HG02678 (cell line): ENCODE results near the gene FURIN.
A peak's percentile ranks its signal among the peaks of the same experiment; 100 is the strongest.
"Not testable (repeated sequence)": the region's sequence is repeated elsewhere in the genome, so short reads cannot be mapped to it uniquely, and the experiment has no call there.

ENCODE experiments used
- ATAC-seq: cut with Tn5 transposase; IDR thresholded peaks from one replicate; pipeline ENCODE4 v1.9.1; 2021; ENCODE audit warnings: mild to moderate bottlenecking, moderate library complexity; ENCODE audit not compliant: unreplicated experiment

Gene FURIN

GRCh38 chr15:90901175-90902039, 33.0 kb downstream of the FURIN start:
- no peak for ATAC-seq

GRCh38 chr15:90902040-90902839, 33.9 kb downstream of the FURIN start:
- peak; percentile 75 for ATAC-seq

- peak; percentile 53 for ATAC-seq
These were observed 34.7 kb downstream of the FURIN start, which contains the start of gene MAN2A2 for GRCh38 chr15:90902840-90903732. TSS of gene MAN2A2 (plus strand) at chr15:90903302. CDS start at chr15:90904208, 906 bp downstream.

GRCh38 chr15:90903733-90904536, 35.5 kb downstream of the FURIN start:
- ATAC-seq = no peak

DNA sequence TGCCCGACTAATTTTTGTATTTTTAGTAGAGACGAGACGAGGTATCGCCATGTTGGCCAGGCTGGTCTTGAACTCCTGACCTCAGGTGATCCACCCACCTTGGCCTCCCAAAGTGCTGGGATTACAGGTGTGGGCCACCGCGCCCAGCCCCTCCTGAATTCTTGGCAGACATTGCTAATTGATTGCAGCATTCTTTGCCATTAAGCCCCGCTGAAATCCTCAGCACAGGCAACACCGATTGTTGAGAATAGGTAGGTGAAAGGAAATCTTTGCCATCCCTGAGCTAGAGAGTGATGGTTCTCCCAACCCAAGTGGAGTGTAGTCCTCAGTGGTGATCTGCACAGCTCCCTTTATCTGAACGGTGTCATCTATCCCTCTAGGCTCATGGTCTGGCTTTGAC, 36.4 kb downstream of the FURIN start:
- no peak for ATAC-seq

DNA sequence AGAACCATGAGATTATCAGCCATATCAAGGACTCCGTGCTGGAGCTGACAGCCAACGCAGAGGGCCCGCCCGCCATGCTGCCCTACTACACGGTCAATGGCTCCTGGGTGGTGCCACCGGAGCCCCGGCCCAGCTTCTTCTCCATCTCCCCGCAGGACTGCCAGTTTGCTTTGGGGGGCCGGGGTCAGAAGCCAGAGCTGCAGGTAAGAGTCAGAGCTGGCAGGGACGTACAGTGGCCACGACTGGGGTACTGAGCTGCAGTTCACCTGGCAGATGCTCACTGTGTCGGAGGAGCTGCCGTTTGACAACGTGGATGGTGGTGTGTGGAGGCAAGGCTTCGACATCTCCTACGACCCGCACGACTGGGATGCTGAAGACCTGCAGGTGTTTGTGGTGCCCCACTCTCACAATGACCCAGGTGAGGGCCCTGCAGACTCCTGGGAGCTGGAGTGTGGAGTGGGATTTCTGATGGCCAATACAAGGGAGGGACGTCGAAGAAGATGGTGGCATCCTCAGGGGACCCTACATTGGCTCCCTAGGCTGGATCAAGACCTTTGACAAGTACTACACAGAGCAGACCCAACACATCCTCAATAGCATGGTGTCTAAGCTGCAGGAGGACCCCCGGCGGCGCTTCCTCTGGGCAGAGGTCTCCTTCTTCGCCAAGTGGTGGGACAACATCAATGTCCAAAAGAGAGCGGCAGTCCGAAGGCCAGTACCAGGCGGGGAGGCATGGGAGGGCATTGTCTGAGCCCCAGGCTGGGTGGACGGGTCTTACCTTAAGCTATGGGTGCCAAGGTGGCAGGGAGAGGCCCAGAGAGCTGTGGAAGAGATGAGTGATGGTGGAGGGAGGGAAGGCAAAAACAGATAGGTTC, 37.2 kb downstream of the FURIN start:
- ATAC-seq = no peak

- no peak for ATAC-seq
These were observed 37.9 kb downstream of the FURIN start for GRCh38 chr15:90906181-90906849.

DNA sequence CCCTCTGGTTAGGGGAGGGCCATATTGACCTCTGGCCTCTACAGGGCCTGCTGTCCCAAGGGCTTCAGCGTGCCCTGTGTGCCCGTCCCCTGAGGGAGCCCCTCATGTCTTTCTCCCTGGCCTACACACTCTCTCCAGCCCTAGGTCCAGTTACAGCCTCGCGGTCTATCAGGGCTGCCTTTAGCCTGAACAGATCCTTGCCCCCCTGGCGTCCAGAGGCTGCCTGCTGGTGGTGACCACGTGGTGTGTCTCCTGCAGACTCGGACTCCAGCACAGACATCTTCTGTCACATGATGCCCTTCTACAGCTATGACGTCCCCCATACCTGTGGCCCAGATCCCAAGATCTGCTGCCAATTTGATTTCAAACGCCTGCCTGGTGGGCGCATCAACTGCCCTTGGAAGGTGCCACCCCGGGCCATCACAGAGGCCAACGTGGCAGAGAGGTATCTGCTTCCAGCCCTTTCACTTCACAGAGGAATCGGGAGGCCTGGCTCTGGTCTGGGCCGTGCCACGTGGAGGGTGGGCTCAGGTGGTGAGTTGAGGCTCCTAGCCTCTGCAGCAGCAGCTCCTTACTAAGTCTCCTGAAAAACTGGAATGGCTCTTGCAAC, 38.8 kb downstream of the FURIN start:
- no peak for ATAC-seq

- no peak for ATAC-seq
These were observed 39.6 kb downstream of the FURIN start for GRCh38 chr15:90907838-90908507.

DNA sequence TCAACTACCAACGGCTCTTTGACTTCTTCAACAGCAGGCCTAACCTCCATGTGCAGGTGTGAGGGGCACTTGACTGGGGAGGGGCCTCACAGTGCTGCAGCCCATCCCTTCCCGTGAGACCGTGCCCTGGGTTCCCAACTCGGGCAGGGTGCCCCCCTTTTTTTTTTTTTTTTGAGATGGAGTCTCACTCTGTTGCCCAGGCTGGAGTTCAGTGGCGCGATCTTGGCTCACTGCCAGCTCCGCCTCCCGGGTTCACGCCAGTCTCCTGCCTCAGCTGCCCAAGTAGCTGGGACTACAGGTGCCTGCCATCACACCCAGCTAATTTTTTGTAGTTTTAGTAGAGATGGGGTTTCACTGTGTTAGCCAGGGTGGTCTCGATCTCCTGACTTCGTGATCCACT, 41.1 kb downstream of the FURIN start:
- not testable (repeated sequence) for ATAC-seq

GRCh38 chr15:90909976-90910375, 41.6 kb downstream of the FURIN start:
- ATAC-seq = no peak

GRCh38 chr15:90910441-90911301, 42.3 kb downstream of the FURIN start:
- no peak for ATAC-seq

DNA sequence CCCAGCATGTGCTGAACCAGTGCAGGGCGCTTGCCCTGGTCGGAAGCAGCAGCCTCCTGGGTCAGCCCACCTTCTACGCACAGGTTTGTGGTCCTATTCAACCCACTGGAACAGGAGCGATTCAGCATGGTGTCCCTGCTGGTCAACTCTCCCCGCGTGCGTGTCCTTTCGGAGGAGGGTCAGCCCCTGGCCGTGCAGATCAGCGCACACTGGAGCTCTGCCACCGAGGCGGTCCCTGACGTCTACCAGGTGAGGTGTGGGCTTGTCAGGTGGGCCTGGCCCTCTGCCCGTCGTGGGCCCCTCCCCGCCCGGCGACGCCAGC, 42.9 kb downstream of the FURIN start:
- ATAC-seq = no peak

DNA sequence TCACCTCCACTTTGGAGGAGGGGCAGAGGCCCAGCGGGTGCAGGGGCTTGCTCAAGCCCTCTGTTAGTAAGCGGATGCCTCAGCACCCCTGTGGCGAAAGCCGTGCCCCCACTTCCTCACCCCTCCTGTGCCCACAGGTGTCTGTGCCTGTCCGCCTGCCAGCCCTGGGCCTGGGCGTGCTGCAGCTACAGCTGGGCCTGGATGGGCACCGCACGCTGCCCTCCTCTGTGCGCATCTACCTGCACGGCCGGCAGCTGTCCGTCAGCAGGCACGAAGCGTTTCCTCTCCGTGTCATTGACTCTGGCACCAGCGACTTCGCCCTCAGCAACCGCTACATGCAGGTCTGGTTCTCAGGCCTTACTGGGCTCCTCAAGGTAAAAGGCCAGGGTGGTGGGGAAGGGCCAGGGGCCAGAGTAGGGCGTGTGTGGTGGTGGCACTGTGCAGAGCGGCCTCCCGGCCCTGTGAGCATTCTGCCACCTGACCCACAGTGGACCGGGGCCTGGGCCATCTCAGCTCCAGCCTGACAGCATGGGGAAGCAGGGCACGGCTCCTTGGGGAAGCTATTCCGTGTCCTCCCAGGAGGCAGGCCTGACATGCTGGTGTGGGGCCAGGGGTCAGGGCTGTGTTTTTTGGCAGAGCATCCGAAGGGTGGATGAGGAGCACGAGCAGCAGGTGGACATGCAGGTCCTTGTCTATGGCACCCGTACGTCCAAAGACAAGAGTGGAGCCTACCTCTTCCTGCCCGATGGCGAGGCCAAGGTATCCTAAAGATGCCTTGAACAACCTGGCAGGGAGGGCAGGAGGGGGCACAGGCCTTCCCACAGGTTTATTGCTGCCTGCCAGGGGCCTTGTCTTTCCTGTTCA, 43.8 kb downstream of the FURIN start:
- ATAC-seq = no peak

GRCh38 chr15:90912770-90913075, 44.3 kb downstream of the FURIN start:
- no peak for ATAC-seq

DNA sequence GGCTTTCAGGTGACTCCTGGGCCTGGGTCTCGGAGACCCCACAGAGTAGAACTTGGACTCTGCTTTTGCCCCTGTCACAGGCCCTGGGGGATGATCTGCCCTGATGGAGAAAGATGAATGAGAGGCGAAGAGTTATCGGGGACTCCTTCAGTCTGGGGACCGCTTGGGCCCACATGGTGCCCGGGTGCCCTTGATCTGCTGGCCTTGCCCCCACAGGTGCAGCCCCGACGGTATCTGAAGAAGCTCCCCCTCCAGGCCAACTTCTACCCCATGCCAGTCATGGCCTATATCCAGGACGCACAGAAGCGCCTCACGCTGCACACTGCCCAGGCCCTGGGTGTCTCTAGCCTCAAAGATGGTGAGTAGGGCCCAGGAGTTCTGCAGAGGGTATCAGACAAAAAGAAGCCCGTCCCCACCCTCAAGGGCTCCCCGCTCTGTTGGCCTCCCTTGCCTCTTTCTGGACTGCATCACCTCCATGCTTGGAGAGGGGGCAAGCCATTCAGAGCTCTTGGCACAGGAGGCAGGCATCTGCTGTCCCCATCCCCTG, 45.1 kb downstream of the FURIN start:
- ATAC-seq = no peak
